ENCODE results near the gene LRCH4. TPM values are rescaled to one million over a fixed set of nuclear protein-coding genes. Genes with fewer than 3 reads are reported as not detected.

LRCH4 gene
- total and polyA plus RNA-seq, 2 of the 13 experiments (the other 11 are each of a cell fraction or from before 2014, with no cell fraction given) = 7.0 to 9.3 TPM

DNA sequence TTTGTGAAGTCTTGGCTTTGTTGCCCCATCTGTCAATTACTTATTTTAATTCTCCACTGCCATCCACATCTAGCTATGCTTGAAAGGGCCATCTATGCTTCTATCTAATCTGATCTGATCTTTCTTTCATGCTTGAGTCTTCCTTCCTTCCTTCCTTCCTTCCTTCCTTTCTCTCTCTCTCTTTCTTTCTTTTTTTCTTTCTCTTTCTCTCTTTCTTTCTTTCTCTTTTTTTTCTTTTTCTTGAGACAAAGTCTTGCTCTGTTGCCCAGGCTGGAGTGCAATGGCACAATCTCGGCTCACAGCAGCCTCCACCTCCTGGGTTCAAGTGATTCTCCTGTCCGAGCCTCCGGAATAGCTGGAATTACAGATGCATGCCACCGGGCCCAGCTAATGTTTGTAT, 44.1 kb upstream of the LRCH4 start:
- Histone ChIP-seq H3K4me3 (replicated peaks in 1 of 3; ENCODE audit: insufficient read depth in 1 of 3, low read depth in 2 of 3, low read length in 3 of 3) (no peak overlapping the region), H3K79me2 (ENCODE audit: insufficient read depth, low read length) (peaks cover 2% of the 10 kb centered on the region), H3K9me3 (ENCODE audit: low read length) (no peaks in the 10 kb centered on the region), H3K27me3 (ENCODE audit: control insufficient read depth in 1 of 2, insufficient read depth in 2 of 2, low read length in 2 of 2) (no peaks in the 10 kb centered on the region), H2AFZ (ENCODE audit: low read length) (no peak overlapping the region), H3K9ac (ENCODE audit: insufficient read depth, low read depth, low read length) (no peak overlapping the region), H3K4me2 (ENCODE audit: low read depth, low read length) (no peak overlapping the region), H3K36me3 (replicated peaks in 1 of 2; ENCODE audit: control insufficient read depth in 1 of 2, insufficient read depth in 2 of 2, low read length in 2 of 2) (peaks cover 4 to 35% of the 10 kb centered on the region in 2 experiments; a peak in 4 of 5 replicates), H4K20me1 (ENCODE audit: insufficient read depth, low read length) (peaks cover 6% of the 10 kb centered on the region; the same call in 1 of the 2 replicates), H3K4me1 (ENCODE audit: insufficient read depth, low read length) (no peaks in the 10 kb centered on the region), H3K27ac (ENCODE audit: extremely low read length, insufficient read depth, low read length) (no peak overlapping the region)
- over 99% methylated on average over 4 of the region's 4 CpGs for WGBS (ENCODE audit: low lambda C conversion rate)
- intact Hi-C loops (cut with micrococcal nuclease; ENCODE audit: unreplicated experiment) (no loop called here), in situ Hi-C loops (cut with HindIII; ENCODE audit: extremely low pct_ligation_motif_present, low pct_unique_long_range_greater_than_20kb) (no loop called here)
- ATAC-seq = no peak
- DNase-seq (ENCODE audit: low spot score) = no peak
- CTCF ChIA-PET (ENCODE audit: low intra/inter-chr PET ratio, low total read pairs) = interaction anchor here (1.5 kb wide), 1 partner anchor 61 kb away, joined by 8 read pairs; no protein-coding TSS in a partner anchor
- BruUV-seq (replicated peaks) = no TSS peak
- POLR2A ChIA-PET = interaction anchor here (1.9 kb wide), 1 partner anchor 44 kb away, joined by 6 read pairs; the partner anchor contains the start of genes FBXO24 and LRCH4
- no peak for FAIRE-seq
- TF ChIP-seq MTERF4 (CRISPR knock-in tag; IDR thresholded peaks at IDR 0.05) = no peak

GRCh38 chr7:100629117-100629716, 43.3 kb upstream of the LRCH4 start:
- in situ Hi-C loops (cut with HindIII; ENCODE audit: extremely low pct_ligation_motif_present, low pct_unique_long_range_greater_than_20kb) (no loop called here), intact Hi-C loops (cut with micrococcal nuclease; ENCODE audit: unreplicated experiment) (loop anchor here (1.0 kb wide), 1 partner anchor 62 kb away; no protein-coding TSS in a partner anchor)
- no peak overlapping the region for H3K4me2 ChIP-seq (ENCODE audit: low read depth, low read length)
- FAIRE-seq (no peak), DNase-seq (ENCODE audit: low spot score) (no peak), ATAC-seq (peak; percentile 77)
- H3K9me3 ChIP-seq (ENCODE audit: low read length) = no peaks in the 10 kb centered on the region
- H3K27ac ChIP-seq (ENCODE audit: extremely low read length, insufficient read depth, low read length) = no peak overlapping the region
- WGBS (ENCODE audit: low lambda C conversion rate) = 73% methylated on average over 5 of the region's 11 CpGs
- no TSS peak for BruUV-seq (replicated peaks)
- no peak overlapping the region for H3K9ac ChIP-seq (ENCODE audit: insufficient read depth, low read depth, low read length)
- no peaks in the 10 kb centered on the region for H3K79me2 ChIP-seq (ENCODE audit: insufficient read depth, low read length)
- ChIA-PET POLR2A (interaction anchor here (0.6 to 1.9 kb wide), 5 partner anchors 10 to 75 kb away, joined by 3 to 7 read pairs (median 5); partner anchors contain the start of genes FBXO24, LRCH4 and MOSPD3), CTCF (ENCODE audit: low intra/inter-chr PET ratio, low total read pairs) (interaction anchor here (1.5 kb wide), 1 partner anchor 62 kb away, joined by 8 read pairs; no protein-coding TSS in a partner anchor)
- no peak overlapping the region for H3K4me3 ChIP-seq (replicated peaks in 1 of 3; ENCODE audit: insufficient read depth in 1 of 3, low read depth in 2 of 3, low read length in 3 of 3)
- H3K4me1 ChIP-seq (ENCODE audit: insufficient read depth, low read length) = no peaks in the 10 kb centered on the region
- no peak overlapping the region for H2AFZ ChIP-seq (ENCODE audit: low read length)
- H3K27me3 ChIP-seq (ENCODE audit: control insufficient read depth in 1 of 2, insufficient read depth in 2 of 2, low read length in 2 of 2) = no peaks in the 10 kb centered on the region
- H4K20me1 ChIP-seq (ENCODE audit: insufficient read depth, low read length) = peaks cover 6% of the 10 kb centered on the region; the same call in 1 of the 2 replicates
- H3K36me3 ChIP-seq (replicated peaks in 1 of 2; ENCODE audit: control insufficient read depth in 1 of 2, insufficient read depth in 2 of 2, low read length in 2 of 2) = peaks cover 4 to 35% of the 10 kb centered on the region in 2 experiments; a peak in 4 of 5 replicates
- TF ChIP-seq SMC3 (IDR thresholded peaks at IDR 0.05; ENCODE audit: low read length) = peak; percentile 45
- peak; percentile 21; the same call in 1 of the 2 replicates for TF ChIP-seq SAP130 (CRISPR knock-in tag; IDR thresholded peaks at IDR 0.05; ENCODE audit: low read depth)
- peak; percentile 61; the same call in 1 of the 2 replicates for TF ChIP-seq RAD21 (CRISPR knock-in tag; IDR thresholded peaks at IDR 0.05)
- TF ChIP-seq, protein P1, sequence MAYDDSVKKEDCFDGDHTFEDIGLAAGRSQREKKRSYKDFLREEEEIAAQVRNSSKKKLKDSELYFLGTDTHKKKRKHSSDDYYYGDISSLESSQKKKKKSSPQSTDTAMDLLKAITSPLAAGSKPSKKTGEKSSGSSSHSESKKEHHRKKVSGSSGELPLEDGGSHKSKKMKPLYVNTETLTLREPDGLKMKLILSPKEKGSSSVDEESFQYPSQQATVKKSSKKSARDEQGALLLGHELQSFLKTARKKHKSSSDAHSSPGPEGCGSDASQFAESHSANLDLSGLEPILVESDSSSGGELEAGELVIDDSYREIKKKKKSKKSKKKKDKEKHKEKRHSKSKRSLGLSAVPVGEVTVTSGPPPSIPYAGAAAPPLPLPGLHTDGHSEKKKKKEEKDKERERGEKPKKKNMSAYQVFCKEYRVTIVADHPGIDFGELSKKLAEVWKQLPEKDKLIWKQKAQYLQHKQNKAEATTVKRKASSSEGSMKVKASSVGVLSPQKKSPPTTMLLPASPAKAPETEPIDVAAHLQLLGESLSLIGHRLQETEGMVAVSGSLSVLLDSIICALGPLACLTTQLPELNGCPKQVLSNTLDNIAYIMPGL (CRISPR knock-in tag; IDR thresholded peaks at IDR 0.05; ENCODE audit: borderline replicate concordance in 1 of 2, low read depth in 1 of 2) = no peak
- peak; percentile 73 for TF ChIP-seq STAG1 (CRISPR knock-in tag; IDR thresholded peaks at IDR 0.05)
- 0 out of 2 replicates have a peak, but pooled peaks have one; percentile 9 for TF ChIP-seq HNF4A (CRISPR knock-in tag; IDR thresholded peaks at IDR 0.05)
- TF ChIP-seq ZNF12 (CRISPR knock-in tag; IDR thresholded peaks at IDR 0.05) = no peak
- 0 out of 2 replicates have a peak, but pooled peaks have one; percentile 30 for TF ChIP-seq ZNF891 (CRISPR knock-in tag; IDR thresholded peaks at IDR 0.05)
- TF ChIP-seq CTCF (CRISPR knock-in tag; IDR thresholded peaks at IDR 0.05) = peak; percentile 66

Data from HepG2 (cell line).